ENCODE results near the gene STPG4.
A peak's percentile ranks its signal among the peaks of the same experiment; 100 is the strongest.
"Not testable (repeated sequence)": the region's sequence is repeated elsewhere in the genome, so short reads cannot be mapped to it uniquely, and the experiment has no call there.

Gene STPG4

GRCh38 chr2:47172922-47173695 is 18.0 kb upstream of the STPG4 start:
- no peak for DNase-seq

GRCh38 chr2:47172156-47172921 is 17.2 kb upstream of the STPG4 start:
- DNase-seq, result no peak

GRCh38 chr2:47169784-47170183 is 14.7 kb upstream of the STPG4 start:
- DNase-seq, result no peak

GRCh38 chr2:47168895-47169294 is 13.8 kb upstream of the STPG4 start:
- not testable (repeated sequence) for DNase-seq

- no peak for DNase-seq
Observed at GRCh38 chr2:47167149-47167548, 12.0 kb upstream of the STPG4 start.

GRCh38 chr2:47165001-47165555 is 10.0 kb upstream of the STPG4 start:
- DNase-seq, result peak; percentile 75

- no peak for DNase-seq
Observed at GRCh38 chr2:47162780-47163179, 7.7 kb upstream of the STPG4 start.

- DNase-seq, result no peak
Observed at GRCh38 chr2:47161475-47161874, 6.4 kb upstream of the STPG4 start.

GRCh38 chr2:47160660-47161059 is 5.6 kb upstream of the STPG4 start:
- no peak for DNase-seq

- DNase-seq, result no peak
Observed at GRCh38 chr2:47160211-47160610, 5.1 kb upstream of the STPG4 start.

GRCh38 chr2:47159627-47160026 is 4.5 kb upstream of the STPG4 start:
- DNase-seq, result no peak

GRCh38 chr2:47158576-47158975 is 3.5 kb upstream of the STPG4 start:
- no peak for DNase-seq

- no peak for DNase-seq
Observed at GRCh38 chr2:47152803-47153202, 2.3 kb downstream of the STPG4 start.

- DNase-seq, result no peak
Observed at GRCh38 chr2:47150175-47150574, 4.9 kb downstream of the STPG4 start.

GRCh38 chr2:47147021-47147420 is 8.1 kb downstream of the STPG4 start:
- DNase-seq, result no peak

GRCh38 chr2:47145466-47145865 is 9.6 kb downstream of the STPG4 start:
- no peak for DNase-seq

GRCh38 chr2:47141520-47141919 is 13.6 kb downstream of the STPG4 start:
- no peak for DNase-seq

- DNase-seq, result no peak
Observed at GRCh38 chr2:47134386-47135090, 20.6 kb downstream of the STPG4 start.

GRCh38 chr2:47133046-47133445 is 22.1 kb downstream of the STPG4 start:
- no peak for DNase-seq

- no peak for DNase-seq
Observed at GRCh38 chr2:47129191-47129706, 25.9 kb downstream of the STPG4 start.

- DNase-seq, result no peak
Observed at GRCh38 chr2:47128705-47129104, 26.4 kb downstream of the STPG4 start.

- DNase-seq, result no peak
Observed at GRCh38 chr2:47127862-47128543, 27.1 kb downstream of the STPG4 start.

GRCh38 chr2:47126783-47127182 is 28.3 kb downstream of the STPG4 start:
- DNase-seq, result no peak

All from NCI-H2171 treated with DMSO at 0.1 percent for 48 hours (cell line).